Measurements from ENCODE around the gene CTNNA3.
A peak's percentile ranks its signal among the peaks of the same experiment; 100 is the strongest.

CTNNA3 gene

DNA sequence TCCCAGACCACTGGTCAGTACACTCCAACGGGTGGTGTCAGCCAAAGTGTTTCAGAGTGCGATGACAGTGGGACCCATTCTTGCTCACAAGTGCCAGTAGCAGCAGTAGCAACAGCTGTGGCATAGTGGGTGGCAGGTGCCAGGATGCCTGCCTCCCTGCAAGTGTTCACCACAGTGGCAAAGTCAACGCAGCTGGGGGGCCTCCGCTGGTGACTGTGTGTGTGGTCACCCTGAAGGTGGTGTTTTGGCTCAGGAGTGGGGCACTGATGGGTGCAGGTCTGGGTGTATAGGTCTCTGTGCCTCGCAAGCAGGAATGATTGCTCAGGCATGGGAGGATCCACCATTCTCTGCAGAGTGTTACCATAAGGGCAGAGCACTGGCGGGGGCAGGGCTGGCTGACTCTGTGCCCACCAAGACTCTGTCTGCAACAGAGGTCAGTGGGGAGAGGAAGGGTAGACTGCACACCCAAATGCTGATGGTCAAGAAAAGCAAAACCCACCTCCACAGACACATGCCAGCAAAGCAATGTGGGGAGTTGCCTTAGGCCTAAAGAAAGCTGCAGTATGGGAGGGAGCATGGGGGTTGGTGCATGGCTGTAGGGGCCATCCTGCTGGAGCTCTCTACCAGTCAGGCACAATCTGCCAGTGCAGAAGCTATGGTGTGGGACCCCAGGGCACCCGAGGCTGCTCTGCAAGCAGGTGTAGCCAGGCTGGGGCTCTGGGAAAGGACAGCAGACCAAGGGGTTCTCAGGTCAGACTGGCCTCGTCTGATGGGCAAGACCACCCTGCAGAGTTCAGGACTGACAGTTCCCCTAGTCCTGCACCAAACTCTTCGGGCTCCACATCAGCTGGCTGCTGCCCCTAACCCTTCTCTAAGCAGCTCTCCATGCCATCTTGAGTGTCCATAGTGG is 368.1 kb downstream of the CTNNA3 start:
- DNase-seq (ENCODE audit: low read depth) = no peak

DNA sequence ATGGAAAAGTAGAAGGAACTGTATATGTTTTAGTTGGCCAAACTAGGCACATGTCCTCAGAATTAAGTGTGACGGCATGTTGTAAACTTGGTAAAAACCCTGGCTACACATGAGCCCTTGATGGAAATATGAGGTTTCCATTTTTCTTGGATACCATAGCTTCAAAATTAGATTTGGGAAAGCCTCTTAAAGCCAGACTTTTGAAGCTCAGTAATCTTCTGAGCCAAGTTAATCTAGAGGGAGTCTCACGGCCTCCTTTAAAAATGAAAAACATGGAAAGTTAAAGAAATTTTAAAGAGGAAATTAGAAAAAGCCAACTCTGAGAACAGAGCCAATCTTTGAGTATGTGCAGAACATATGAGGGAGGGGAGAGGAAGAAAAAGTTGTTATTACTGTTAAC is 376.0 kb downstream of the CTNNA3 start:
- DNase-seq (ENCODE audit: low read depth) = no peak

DNA sequence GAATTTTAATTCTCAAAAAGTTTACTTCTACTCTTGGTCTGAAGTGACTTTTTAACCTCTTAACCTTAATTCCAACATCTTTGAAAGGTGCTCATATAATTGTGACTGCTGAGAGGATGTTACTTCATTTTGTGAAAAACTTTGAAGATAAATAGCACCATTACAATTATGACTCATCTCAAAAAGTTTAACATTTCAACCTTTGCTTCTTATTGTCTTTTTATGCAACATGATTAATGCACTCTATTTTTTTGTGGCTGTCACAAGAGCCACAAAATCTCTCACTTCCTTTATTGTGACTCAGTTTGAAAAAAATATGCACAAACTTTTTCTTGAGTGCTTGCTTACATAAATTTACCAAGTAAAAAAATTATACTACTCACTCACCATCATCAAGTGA is 387.1 kb downstream of the CTNNA3 start:
- peak; percentile 0 for DNase-seq (ENCODE audit: low read depth)

DNA sequence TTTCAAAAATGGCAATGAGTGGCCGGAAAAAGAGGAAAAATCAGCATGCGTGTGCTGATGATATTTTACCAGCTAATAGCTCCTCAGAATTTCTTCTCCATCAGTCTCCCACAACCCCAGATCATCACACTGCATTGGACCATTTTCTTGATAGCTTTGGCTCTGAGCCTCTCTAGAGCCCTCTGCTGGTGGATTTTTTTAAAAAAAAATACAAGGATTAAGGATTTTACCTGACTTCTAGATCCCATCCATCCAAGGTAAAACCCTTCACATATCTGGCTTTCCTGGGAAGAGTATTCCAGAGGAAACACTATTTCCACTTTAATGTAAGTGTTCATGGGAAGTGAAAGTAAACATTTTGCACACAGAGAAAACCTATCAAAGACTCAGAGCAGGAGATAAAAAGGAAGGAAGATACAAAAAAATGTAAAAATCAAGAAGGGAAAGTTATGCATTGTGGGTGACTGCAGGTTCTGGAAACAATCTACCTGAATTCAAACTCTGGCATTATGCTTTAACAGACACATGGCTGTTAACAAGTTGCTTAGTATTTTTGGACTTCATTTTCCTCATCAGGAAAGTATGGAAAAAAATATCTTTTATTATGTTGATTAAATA is 389.3 kb downstream of the CTNNA3 start:
- peak; percentile 20 for DNase-seq (ENCODE audit: low read depth)

DNA sequence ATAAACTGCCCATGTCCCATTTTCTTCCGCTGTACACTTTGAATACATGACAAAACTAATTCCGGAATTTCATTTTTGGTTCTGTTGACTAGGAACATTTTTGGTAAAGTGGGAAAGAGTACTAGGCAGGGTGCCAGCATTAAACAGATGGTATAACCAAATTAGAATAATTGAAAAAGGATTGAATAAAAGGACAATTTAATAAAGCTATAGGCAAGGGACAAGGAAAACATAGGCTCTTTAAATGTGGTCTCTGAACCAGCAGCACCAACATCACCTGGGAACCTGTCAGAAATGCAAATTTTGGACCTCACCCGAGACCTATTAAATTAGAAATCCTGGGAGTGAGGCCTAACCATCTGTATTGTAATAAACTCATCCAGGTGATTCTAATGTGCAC is 393.3 kb downstream of the CTNNA3 start:
- DNase-seq (ENCODE audit: low read depth) = no peak

DNA sequence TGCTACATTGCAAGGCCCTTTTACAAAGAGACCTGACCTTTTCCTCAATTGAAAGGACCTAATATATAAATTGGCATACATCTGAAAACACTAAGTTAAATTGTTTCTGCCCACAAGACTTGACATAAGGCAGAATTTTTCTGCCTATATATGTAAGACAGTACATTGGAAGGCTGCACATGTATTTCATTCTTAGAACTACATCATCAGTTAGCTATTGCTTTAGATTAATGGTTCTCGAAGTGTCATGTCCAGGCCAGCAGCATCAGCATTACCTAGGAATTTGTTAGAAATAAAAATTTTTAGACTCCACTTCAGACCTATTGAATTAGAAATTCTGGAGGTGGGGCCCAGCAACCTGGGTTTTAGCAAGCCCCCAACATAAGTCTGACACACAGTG is 396.2 kb downstream of the CTNNA3 start:
- DNase-seq (ENCODE audit: low read depth) = no peak

DNA sequence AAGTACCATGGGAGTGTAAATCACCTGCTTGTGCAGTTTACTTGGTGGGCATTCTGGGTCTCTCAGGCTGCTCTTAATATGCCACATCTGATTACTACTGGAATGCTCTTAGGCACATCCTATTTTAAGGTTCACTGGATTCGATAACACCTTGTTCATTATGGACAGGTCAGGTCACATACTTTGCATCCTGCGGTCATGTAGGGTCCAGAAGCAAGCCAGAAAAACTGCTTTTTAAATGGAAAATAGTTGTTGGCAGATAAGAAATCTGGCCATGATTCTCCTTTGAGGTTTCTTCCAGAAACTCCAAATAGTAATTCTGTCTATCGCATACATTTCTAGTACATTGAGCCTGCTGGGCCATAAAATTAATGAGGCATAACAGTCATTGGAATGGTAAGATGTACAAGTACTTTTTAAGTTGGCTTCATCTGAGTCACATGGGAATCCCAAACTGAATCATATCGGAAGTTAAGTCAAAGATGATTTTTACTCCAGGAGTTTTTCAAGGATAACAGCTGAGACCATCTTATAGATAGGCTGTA is 398.3 kb downstream of the CTNNA3 start:
- no peak for DNase-seq (ENCODE audit: low read depth)

DNA sequence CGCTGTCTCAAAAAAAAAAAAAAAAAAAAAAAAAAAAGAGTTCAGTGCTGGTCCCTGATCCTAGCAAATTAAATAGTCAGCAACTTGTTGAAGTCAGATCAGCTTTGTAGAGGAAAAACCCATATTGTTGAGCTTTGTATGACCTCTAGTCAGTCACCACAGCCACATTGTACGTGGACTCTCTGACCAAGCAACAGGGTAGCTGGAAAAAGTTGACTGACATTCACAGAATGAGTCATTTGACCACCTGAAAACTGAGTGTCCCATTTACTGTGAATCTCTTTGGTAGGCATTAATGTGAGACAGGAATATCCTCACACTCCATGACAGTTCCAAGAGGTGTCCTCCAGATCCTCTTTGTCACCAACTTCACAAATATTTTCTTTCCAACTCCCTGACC is 399.1 kb downstream of the CTNNA3 start:
- DNase-seq (ENCODE audit: low read depth) = no peak

DNA sequence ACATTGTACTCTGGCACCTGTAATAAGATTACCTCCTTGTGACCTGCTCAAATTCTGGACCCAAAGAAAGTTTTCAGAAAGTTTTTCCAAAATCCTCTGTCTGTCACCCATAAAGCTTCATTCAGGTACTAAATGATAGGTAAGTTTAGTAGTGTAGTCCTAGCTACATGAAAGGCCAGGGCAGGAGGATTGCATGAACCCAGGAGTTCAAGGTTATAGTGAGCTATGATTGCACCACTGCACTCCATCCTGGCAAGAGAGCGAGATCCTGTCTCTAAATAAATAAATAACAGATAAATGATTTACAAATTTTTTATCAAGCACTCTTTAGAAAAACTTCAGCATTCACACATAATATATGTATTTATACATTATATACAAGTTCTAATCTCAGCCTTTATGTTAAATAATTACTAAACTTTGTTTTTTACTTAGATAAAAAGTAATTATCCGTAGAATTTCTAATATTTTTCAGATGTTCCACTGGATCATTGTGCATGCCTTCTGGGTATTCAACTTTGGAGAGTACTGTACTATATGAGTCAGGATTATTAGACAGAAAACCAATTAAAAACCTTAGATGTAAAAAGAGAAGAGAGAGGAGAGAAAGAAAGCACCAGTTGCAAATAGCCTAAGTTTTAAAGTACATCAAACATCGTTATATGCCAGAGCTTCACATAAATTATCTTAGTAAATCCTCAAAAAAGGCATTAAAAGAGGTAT is 407.1 kb downstream of the CTNNA3 start:
- no peak for DNase-seq (ENCODE audit: low read depth)

DNA sequence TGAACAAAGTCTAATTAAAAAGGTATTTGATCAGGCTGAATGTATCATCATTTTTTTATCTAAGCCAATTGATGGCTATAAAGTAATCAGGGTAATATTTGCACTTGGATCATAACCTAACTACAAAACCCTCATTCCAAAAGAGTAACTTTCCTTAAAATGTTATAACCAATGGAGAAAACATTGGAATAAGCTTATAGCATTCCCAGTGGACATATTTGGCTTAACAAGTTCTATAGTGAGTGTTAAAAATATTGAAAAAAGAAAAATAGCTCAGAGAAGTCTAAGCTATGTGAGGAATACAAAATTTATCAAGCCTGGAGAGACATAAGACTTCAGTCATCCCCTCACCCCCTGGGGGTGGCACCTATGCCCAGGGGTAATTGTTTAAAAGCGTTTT is 411.4 kb downstream of the CTNNA3 start:
- DNase-seq (ENCODE audit: low read depth) = no peak

DNA sequence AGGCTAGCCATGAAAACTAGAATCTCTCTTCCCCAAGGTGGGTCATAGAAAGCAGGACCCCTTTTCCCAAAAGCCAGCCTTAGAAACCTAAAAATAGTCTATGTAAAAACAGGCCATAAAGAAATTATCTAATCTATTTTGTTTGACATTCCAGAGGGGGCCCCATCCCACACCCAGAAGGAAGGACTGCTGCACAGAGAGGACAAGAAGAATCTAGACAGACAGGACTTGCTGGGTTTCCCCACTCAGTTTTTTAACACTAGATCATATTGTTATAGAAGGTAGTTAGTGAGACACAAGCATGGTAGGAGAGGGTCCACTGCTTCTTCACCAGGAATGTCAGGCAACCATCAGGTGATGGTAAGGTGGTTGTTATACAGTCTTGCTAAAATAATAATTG is 413.1 kb downstream of the CTNNA3 start:
- no peak for DNase-seq (ENCODE audit: low read depth)

DNA sequence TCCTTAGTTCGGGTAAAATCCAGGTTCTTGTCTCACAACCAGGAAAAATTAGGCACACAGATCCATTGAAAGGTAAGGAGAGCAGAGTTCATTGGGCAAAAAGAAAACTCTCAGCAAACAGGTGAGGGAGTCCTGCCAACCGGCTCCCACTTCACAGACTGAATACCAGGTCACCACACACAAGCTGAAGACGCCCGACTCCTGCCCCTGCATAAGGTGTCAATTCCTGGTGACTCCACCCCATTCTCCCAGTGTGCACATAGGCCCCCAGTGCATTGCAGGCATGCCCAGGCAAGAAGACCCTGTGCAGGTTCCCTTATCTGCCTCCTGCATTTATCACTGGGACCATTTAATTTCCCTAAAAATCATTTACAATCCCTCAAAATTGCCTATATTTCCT is 415.6 kb downstream of the CTNNA3 start:
- DNase-seq (ENCODE audit: low read depth) = no peak

DNA sequence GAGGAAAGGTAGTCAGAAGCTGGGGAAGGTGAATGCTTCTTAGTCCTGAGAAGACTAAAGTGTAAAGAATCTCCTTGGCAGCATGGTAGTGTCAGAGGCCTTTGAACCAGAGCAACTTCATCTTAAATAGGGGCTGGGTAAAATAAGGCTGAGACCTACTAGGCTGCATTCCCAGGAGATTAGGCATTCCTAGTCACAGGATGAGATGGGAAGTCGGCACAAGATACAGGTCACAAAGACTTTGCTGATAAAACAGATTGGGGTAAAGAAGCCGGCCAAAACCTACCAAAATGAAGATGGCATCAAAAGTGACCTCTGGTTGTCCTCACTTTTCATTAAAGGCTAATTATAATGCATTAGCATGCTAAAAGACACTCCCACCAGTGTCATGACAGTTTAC is 418.6 kb downstream of the CTNNA3 start:
- DNase-seq (ENCODE audit: low read depth) = no peak

DNA sequence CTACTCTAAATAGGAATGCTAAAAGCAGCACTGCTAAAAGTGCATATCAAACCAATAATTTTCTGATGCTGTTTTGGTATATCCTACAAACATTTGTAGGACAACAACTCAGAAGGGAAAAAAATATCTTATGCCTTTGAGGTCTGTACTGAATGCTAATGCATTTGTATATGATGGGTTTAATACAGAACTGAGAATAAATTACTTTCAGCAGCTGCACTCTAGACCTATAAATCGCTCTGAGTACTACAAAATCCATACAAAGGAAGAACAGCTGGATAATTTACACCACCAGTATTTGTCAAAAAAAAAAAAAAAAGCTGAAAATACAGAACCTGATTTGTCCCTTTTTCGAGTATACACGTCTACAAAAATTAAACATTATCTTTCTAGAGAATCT is 426.2 kb downstream of the CTNNA3 start:
- no peak for DNase-seq (ENCODE audit: low read depth)

DNA sequence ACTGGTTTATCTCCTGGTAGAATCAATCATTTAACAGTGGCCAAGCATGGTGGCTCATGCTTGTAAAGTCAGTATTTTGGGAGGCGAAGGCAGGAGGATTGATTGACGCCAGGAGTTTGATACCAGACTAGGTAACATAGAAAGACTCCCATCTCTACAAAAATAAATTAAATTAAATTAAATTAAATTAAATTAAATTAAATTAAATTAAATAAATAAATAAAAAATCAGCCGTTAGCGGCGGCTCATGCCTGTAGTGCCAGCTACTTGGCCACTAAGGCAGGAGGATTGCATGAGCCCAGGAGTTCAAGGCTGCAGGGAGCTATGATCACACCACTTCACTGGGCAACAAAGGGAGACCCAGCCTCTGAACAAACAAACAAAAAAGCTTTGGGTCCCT is 427.8 kb downstream of the CTNNA3 start:
- DNase-seq (ENCODE audit: low read depth) = no peak

DNA sequence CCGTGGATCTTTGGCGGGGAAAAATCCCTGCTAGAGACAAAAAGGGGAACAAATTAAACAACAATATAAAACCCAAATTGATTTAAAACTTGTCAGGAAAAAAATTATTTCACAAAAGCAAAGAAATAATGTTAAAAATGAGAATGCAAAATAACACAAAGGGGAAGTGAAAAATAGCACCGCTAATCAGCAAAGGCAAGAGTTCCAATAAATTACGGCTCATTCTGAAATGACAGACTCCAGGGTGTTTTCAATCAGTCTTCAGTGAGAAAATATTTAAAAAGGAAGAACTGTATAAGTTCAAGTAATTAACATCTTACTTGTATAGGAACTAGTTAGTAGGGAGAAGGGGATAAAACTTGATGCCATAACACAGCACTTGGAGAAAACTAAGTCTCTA is 433.3 kb downstream of the CTNNA3 start:
- no peak for DNase-seq (ENCODE audit: low read depth)

DNA sequence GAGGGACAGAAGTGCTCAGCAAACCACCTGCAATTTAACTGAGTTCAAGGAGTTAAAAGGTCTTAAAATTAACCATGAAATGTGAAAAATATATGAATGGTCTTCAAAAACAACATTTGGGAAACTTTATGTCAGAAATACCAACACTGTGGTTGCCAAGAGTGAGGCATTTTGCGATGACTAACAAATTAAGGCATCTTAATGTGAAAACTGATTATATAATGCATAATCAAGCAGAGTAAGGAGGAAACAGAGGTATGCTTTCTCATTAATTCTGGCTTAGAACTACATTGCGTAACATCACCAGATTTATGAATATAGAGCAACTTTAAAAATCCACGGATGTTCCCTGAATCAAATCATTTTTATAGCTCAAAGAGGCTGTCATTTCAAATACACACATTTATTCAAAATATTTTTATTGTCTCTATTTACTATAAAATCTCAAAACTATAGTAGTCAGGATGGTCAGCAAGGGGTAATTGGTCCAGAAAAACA is 434.6 kb downstream of the CTNNA3 start:
- DNase-seq (ENCODE audit: low read depth) = peak; percentile 8

DNA sequence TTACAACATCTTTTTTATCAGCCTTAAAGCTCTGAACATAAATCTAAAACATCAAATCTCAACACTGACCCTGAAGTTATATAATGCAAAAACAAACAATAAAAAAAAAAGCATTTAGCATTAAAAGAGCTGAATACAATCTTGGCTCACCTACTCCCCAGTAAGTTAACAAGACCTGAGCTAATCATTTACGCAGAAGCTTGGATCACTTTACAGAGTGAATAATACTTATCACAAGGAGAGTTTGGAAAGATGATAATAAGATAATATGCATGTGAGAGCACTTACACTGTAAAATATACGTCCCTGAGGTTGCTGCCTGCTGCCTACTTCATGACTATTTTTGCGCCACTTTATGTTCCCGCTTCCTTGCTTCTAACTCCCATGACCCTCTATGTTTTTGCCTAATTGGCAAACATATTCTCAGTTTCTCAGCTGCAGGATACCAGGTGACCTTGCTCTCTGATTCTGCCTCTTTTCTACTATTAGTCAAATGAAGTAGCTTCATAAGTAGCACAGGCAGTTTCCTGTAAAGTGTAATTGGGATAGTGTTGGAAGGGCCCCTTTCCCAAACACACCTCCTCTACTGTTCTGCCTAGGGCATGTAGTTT is 436.6 kb downstream of the CTNNA3 start:
- no peak for DNase-seq (ENCODE audit: low read depth)

DNA sequence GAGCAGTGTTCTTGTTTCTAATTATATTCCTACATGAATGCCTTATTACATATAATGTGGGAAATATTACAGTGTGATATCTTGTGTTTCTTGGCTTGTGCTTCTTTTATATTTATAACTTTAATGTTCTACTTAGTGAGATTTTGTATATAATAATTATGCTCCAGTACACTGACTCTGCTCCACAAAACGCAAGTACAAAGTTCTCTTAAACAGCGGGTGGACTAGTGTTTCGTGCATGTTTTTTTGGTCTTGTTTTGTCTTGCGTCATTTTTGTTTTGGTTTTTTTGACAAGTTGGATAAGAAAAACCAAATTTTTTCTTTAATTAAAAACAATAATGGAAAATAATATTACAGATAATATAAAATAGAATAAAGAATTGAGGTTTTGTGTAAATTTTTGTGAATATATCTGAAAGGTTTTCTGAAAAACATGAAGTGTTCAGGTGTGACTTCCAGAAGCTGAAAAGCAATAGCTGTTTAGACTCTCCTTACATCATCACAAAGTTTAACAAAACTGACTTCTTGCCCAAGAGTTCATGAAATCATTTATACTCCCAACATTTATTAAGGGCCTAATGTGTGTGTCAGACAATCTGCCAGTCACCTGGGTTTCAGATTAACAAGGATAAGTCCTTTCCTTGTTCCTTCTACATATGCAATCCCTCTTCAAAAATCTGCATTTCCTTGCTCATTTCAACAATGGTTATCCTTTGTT is 438.4 kb downstream of the CTNNA3 start:
- DNase-seq (ENCODE audit: low read depth) = no peak

DNA sequence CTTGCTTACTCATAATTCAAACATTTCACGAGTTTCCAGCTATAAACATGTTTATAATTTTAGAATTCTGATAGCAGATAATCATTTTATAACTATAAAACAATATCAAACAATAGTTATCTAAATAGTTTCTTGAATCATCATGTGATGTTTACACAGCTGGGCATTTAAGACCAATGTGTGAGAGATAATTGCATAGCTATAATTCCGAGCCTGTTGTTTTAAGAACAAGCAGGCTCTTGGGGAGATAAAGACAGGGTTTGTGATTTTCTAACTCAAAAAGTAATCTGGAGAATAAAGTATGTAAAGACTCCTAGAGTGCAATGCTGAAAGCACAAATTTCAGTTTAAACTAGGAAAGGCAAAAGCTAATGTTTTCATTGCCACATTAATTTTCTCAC is 439.0 kb downstream of the CTNNA3 start:
- DNase-seq (ENCODE audit: low read depth) = peak; percentile 3

DNA sequence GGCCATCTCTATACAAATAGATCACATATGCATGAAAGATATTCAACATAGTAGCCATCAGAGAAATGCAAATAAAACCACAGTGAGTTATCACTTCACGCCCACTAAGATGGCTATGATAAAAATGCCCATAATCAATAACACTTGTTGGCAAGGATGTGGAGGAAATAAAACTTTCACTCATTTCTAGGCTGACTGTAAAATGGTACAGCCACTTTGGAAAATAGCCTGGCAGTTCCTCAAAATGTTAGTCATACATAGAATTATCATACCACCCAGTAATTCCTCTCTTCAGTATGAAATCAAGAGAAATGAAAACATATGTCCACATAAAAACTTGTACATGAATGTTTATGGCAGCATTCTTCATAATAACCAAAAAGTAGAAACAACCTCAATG is 445.3 kb downstream of the CTNNA3 start:
- no peak for DNase-seq (ENCODE audit: low read depth)

All from amniotic epithelial cell (primary cell).